MM.1S (cell line): ENCODE measurements around the gene AQR.

Experiments used
- DNase-seq: peaks from one replicate; pipeline ENCODE4 v3.0.0-alpha.2; 2015
- H2AFZ ChIP-seq: fragments of 300-600 bp; sonication (generic); 2 replicates; pipeline ENCODE4 v1.6.0; 2016; ENCODE audit warnings: antibody characterized with exemption, low read length
- H3F3A ChIP-seq: fragments of 300-600 bp; sonication (generic); 2 replicates; pipeline ENCODE4 v1.6.1; 2016; ENCODE audit warnings: mild to moderate bottlenecking, antibody characterized with exemption, low read length, moderate library complexity, mixed read lengths; ENCODE audit not compliant: insufficient read depth
- H3K27ac ChIP-seq: fragments of 300-600 bp; sonication (generic); 2 replicates; pipeline ENCODE4 v1.5.1; 2016; ENCODE audit warnings: mild to moderate bottlenecking, low read length
- H3K27me3 ChIP-seq: fragments of 300-600 bp; sonication (generic); replicated peaks from 2 replicates; pipeline ENCODE4 v1.6.0; 2016; ENCODE audit warnings: low read length; ENCODE audit not compliant: insufficient read depth
- H3K36me3 ChIP-seq: fragments of 300-600 bp; sonication (generic); replicated peaks from 2 replicates; pipeline ENCODE4 v1.6.1; 2016; ENCODE audit warnings: mild to moderate bottlenecking, low read length, mixed read lengths; ENCODE audit not compliant: insufficient read depth
- H3K4me1 ChIP-seq: fragments of 300-600 bp; sonication (generic); 2 replicates; pipeline ENCODE4 v1.6.1; 2016; ENCODE audit warnings: low read length, mixed read lengths
- H3K4me2 ChIP-seq: fragments of 300-600 bp; sonication (generic); 2 replicates; pipeline ENCODE4 v1.6.0; 2016; ENCODE audit warnings: low read depth, low read length
- H3K4me3 ChIP-seq: fragments of 300-600 bp; sonication (generic); 2 replicates; pipeline ENCODE4 v1.5.1; 2016; ENCODE audit warnings: low read length, mixed read lengths
- H3K79me2 ChIP-seq: fragments of 300-600 bp; sonication (generic); 2 replicates; pipeline ENCODE4 v1.6.1; 2016; ENCODE audit warnings: mixed run types, low read length, mixed read lengths
- H3K9ac ChIP-seq: fragments of 300-600 bp; sonication (generic); 2 replicates; pipeline ENCODE4 v1.6.1; 2016; ENCODE audit warnings: low read length, mixed read lengths
- H3K9me2 ChIP-seq: fragments of 300-600 bp; sonication (generic); replicated peaks from 2 replicates; pipeline ENCODE4 v1.6.1; 2016; ENCODE audit warnings: mild to moderate bottlenecking, low read length, mixed read lengths; ENCODE audit not compliant: insufficient read depth
- H3K9me3 ChIP-seq: fragments of 300-600 bp; sonication (generic); replicated peaks from 2 replicates; pipeline ENCODE4 v1.6.1; 2016; ENCODE audit warnings: mild to moderate bottlenecking, low read length, mixed read lengths; ENCODE audit not compliant: insufficient read depth
- H4K20me1 ChIP-seq: fragments of 300-600 bp; sonication (generic); 2 replicates; pipeline ENCODE4 v1.6.1; 2016; ENCODE audit warnings: mild to moderate bottlenecking, low read length, moderate library complexity, mixed read lengths; ENCODE audit not compliant: insufficient read depth
- CTCF ChIP-seq: fragments of 300-600 bp; sonication (generic); IDR thresholded peaks from 2 replicates; pipeline ENCODE4 v1.5.1; 2016; ENCODE audit warnings: antibody characterized with exemption, low read length, mixed read lengths
- EZH2 ChIP-seq: fragments of 300-600 bp; sonication (generic); optimal IDR thresholded peaks from 2 replicates; pipeline ENCODE3; 2017; ENCODE audit warnings: low read depth, mild to moderate bottlenecking, antibody characterized with exemption, low read length, mixed read lengths
- EZH2phosphoT487 ChIP-seq: fragments of 300-600 bp; sonication (generic); IDR thresholded peaks from 2 replicates; pipeline ENCODE4 v1.6.1; 2018; ENCODE audit warnings: antibody characterized with exemption, low read length

Gene AQR

DNA sequence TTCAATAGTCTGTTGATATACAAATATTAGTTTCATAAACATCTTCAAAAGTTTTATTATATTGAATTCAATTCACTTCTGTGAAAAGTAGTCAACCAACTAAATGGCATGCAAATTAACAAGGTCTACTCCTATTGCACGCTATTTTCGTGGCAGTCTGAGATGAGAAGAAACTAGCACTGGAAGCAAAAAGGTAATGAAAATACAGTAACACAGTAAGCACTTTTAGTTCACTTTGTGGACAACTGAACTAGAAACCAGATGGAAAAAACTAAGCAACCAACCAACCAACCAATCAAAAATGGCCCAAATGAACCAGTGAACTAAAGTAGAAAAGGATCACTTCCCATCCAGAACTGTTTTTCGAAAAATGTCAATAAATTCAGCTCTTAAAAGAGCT, 118.5 kb downstream of the AQR start:
- H3K9ac ChIP-seq, result no peak overlapping the region
- H3K4me1 ChIP-seq, result no peaks in the 10 kb centered on the region
- H3K9me3 ChIP-seq, result no peaks in the 10 kb centered on the region
- TF ChIP-seq CTCF (no peak), EZH2phosphoT487 (no peak), EZH2 (no peak)
- H4K20me1 ChIP-seq, result no peaks in the 10 kb centered on the region
- no peaks in the 10 kb centered on the region for H3K27me3 ChIP-seq
- H3K4me2 ChIP-seq, result no peak overlapping the region
- no peaks in the 10 kb centered on the region for H3K79me2 ChIP-seq
- H3K9me2 ChIP-seq, result no peaks in the 10 kb centered on the region
- H3K36me3 ChIP-seq, result no peaks in the 10 kb centered on the region
- H3F3A ChIP-seq, result no peaks in the 10 kb centered on the region
- no peak overlapping the region for H3K4me3 ChIP-seq
- DNase-seq, result no peak
- no peak overlapping the region for H2AFZ ChIP-seq
- H3K27ac ChIP-seq, result no peak overlapping the region

- H3K4me2 ChIP-seq, result no peak overlapping the region
- H3K9me3 ChIP-seq, result no peaks in the 10 kb centered on the region
- H3K4me3 ChIP-seq, result no peak overlapping the region
Measured at GRCh38 chr15:34850121-34850520, 119.4 kb downstream of the AQR start.

GRCh38 chr15:34849364-34849959, 120.1 kb downstream of the AQR start:
- no peak for DNase-seq
- no peak overlapping the region for H3K4me2 ChIP-seq
- no peaks in the 10 kb centered on the region for H3K79me2 ChIP-seq
- H4K20me1 ChIP-seq, result no peaks in the 10 kb centered on the region
- no peak overlapping the region for H2AFZ ChIP-seq
- H3K4me3 ChIP-seq, result no peak overlapping the region
- no peaks in the 10 kb centered on the region for H3F3A ChIP-seq
- H3K9me2 ChIP-seq, result no peaks in the 10 kb centered on the region
- H3K4me1 ChIP-seq, result no peaks in the 10 kb centered on the region
- TF ChIP-seq CTCF, result no peak
- no peak for TF ChIP-seq EZH2phosphoT487
- no peak for TF ChIP-seq EZH2
- H3K9ac ChIP-seq, result no peak overlapping the region
- no peak overlapping the region for H3K27ac ChIP-seq
- H3K27me3 ChIP-seq, result no peaks in the 10 kb centered on the region
- no peaks in the 10 kb centered on the region for H3K36me3 ChIP-seq
- H3K9me3 ChIP-seq, result no peaks in the 10 kb centered on the region

More at GRCh38 chr15:34850121-34850520, 119.4 kb downstream of the AQR start:
- H3K27ac ChIP-seq, result no peak overlapping the region
- DNase-seq, result no peak
- H3K9ac ChIP-seq, result no peak overlapping the region
- no peaks in the 10 kb centered on the region for H4K20me1 ChIP-seq
- no peaks in the 10 kb centered on the region for H3K4me1 ChIP-seq
- H3F3A ChIP-seq, result no peaks in the 10 kb centered on the region
- H3K79me2 ChIP-seq, result no peaks in the 10 kb centered on the region
- TF ChIP-seq EZH2phosphoT487 (no peak), CTCF (no peak), EZH2 (no peak)
- no peaks in the 10 kb centered on the region for H3K9me2 ChIP-seq
- no peaks in the 10 kb centered on the region for H3K27me3 ChIP-seq
- H3K36me3 ChIP-seq, result no peaks in the 10 kb centered on the region
- no peak overlapping the region for H2AFZ ChIP-seq
